Dermis blood vessel endothelial cell (primary cell): ENCODE results near the gene ZNF582. TPM values are rescaled to one million over a fixed set of nuclear protein-coding genes. Genes with fewer than 3 reads are reported as not detected.
"Not testable (repeated sequence)": the region's sequence is repeated elsewhere in the genome, so short reads cannot be mapped to it uniquely, and the experiment has no call there.

Source experiments
- DNase-seq: peaks from one replicate; pipeline ENCODE4 v3.0.0; 2010
- total RNA-seq: library from RNA; depleted of rRNA; stranded (reverse); fragments of >200 nt; gene quantifications from 2 replicates; pipeline ENCODE4 v1.2.3, GENCODE V29; 2014

The ZNF582 gene
- total RNA-seq, 1 donor from 2014 or later, result 2.2 TPM

DNA sequence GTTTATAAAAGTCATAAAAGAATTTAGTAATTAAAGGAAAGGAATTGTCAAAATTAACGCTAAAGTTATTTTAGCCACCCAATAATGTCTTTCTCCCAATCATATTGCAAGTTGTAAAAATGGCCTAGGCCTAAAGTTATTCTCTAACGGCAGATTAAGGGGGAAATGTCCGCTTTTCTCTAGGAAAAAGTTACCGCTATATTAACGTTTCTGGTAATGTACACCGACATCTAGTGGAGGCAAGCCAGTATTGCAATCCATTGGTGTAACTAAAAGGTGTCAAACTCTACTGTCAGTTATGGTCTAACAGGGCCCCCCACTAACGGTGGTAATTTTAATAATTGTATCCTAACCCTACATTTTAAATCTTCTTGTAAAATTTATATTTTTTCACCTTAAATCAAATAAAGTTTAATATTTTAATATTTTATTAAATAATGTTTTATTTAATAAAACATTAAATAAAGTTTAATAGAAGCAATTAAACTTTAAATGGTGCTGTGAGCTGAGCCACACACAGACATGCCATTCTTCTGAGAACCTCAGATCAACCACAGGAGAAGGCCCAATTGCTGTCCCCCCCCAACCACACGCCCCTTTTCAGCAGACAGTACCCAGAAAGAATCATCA, 42.8 kb downstream of the ZNF582 start:
- peak; percentile 70 for DNase-seq

DNA sequence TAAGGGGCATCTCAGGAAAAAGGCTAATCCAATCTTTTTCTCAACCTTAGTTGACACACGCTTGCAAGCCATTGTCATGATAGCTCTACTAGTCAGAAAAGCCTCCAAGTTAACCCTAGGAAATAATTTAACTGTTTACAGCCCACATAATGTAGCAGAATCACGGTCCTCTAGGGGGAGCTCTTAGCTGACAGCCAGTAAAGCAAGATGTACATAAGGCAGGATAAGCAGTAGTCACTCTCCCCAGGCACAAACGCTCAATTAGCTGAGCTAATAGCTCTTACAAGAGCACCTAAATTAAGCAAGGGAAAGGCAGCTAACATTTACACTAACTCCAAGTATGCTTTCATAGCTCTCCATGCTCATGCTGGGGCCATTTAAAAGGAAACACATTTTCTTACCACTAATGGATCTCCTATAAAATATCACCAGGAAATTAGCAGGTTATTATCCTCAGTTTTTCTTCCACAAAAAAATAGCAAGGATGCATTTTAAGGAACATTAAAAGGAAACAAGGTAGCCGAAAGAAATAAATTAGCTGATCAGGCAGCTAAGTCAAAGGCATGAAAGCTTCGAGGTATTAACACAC, 45.0 kb downstream of the ZNF582 start:
- peak; percentile 45 for DNase-seq

DNA sequence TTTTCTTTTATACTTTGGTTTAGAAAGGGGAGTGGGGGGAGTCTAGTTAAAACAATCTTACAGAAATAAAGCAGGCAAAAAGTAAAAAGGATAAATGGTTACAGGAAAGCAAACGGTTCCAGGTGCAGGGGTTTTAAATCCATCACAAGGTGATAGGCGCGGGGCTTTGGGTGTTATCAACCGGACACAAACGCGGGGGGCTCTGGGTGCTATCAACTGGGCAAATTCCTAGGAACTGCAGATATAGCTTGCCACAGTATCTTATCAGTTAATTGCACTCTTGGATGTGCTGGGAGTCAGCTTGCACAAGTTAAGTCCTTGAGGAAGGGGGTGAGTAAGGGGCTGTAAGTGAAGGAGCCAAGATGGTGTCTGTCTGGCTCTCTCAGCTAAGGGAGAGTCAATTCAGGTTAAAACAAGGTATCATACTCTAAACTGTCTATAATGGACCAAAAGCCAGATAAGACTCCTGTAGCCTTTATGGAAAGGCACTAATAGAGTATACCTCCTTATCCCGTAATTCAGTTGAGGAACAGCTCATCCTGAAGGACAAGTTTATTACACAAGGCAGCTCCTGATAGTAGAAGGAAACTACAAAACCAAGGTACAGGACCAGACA, 46.1 kb downstream of the ZNF582 start:
- no peak for DNase-seq

DNA sequence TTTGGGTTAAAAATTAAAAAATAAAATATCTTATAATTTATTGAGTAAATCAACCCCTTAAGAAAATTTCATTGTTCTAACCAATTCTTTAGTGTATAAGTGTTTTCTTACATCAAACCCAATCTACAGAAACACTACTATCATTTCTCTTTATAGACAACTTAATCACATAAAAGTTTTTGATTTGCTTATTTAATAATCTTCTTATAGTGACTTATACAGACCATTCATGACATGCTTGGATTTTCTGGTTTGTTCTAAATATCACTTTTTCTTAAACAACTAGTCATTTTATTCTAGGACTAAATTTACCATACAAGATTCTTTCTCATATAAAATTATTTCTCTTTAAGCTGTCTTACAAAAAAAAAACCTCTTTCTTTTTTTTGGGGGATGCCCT, 51.4 kb downstream of the ZNF582 start:
- no peak for DNase-seq

DNA sequence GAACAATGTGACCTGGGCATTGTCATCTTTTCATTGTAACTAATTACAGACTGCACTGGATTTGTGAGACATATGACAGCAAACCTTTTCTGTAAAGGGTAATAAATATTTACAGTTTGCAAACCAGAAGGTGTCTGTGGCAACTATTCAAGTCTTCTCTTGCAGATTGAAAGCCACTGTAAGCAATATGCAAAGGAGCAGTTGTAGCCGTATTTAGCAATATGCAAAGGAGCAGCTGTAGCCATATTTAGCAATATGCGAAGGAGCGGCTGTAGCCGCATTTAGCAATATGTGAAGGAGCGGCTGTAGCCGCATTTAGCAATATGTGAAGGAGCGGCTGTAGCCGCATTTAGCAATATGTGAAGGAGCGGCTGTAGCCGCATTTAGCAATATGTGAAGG, 54.3 kb downstream of the ZNF582 start:
- DNase-seq, result not testable (repeated sequence)

DNA sequence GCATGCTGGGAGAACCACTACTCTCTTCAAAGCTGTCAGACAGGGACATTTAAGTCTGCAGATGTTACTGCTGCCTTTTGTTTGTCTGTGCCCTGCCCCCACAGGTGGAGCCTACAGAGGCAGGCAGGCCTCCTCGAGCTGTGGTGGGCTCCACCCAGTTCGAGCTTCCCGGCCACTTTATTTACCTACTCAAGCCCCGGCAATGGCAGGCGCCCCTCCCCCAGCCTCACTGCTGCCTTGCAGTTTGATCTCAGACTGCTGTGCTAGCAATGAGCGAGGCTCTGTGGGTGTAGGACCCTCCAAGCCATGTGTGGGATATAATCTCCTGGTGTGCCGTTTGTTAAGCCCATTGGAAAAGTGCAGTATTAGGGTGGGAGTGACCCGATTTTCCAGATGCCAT, 56.3 kb downstream of the ZNF582 start:
- DNase-seq, result not testable (repeated sequence)

DNA sequence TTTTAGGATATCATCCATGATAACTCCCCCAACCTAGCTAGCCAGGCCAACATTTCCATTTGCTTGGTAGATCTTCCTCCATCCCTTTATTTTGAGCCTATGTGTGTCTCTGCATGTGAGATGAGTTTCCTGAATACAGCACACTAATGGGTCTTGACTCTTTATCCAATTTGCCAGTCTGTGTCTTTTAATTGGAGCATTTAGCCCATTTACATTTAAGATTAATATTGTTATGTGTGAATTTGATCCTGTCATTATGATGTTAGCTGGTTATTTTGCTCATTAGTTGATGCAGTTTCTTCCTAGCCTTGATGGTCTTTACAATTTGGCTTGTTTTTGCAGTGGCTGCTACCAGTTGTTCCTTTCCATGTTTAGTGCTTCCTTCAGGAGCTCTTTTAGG, 58.0 kb downstream of the ZNF582 start:
- not testable (repeated sequence) for DNase-seq

DNA sequence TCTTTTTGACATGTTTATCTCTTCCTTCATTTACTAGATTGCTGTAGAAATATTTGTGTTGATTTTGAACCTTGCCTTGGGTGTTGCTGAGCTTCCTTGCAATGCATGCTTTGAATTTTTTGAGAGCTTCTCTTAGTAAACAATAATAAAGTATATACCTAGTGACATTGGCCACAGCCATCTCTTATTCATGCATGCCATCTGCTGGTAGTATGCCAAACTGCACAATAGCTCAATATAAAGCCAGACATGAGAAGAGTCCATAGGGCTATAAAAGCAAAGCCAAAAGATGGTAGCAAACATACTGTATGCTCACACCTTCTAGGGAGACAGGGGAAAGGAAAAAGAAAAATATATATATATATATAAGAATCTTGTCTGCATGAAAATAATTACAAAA, 59.8 kb downstream of the ZNF582 start:
- peak; percentile 83 for DNase-seq

Other genes with a start within 250 kb of the ZNF582 start
- gene GALP, start 217.5 kb downstream of the ZNF582 start, total RNA-seq, result not detected in 2 replicates
- not detected in 2 replicates for gene ZSCAN5B, start 195.8 kb downstream of the ZNF582 start, total RNA-seq
- gene ZSCAN5C, start 191.3 kb downstream of the ZNF582 start, total RNA-seq, result not detected in 2 replicates
- gene EDDM13, start 120.8 kb downstream of the ZNF582 start, total RNA-seq, result 0.79 and 0.85 TPM in 2 replicates
- gene ZSCAN5A, start 78.7 kb downstream of the ZNF582 start, total RNA-seq, result 5.4 and 7.5 TPM in 2 replicates
- 4.0 and 6.6 TPM in 2 replicates for gene ZNF583, start 10.8 kb upstream of the ZNF582 start, total RNA-seq
- gene ZNF667, start 83.8 kb upstream of the ZNF582 start, total RNA-seq, result 2.7 and 3.1 TPM in 2 replicates
- gene ZNF471, start 114.3 kb upstream of the ZNF582 start, total RNA-seq, result 2.4 and 3.2 TPM in 2 replicates
- gene ZFP28, start 145.4 kb upstream of the ZNF582 start, total RNA-seq, result 8.0 and 8.1 TPM in 2 replicates
- 4.1 and 5.2 TPM in 2 replicates for gene ZNF470, start 173.9 kb upstream of the ZNF582 start, total RNA-seq
- 14.7 and 19.1 TPM in 2 replicates for gene ZNF71, start 201.8 kb upstream of the ZNF582 start, total RNA-seq
- gene SMIM17, start 249.6 kb upstream of the ZNF582 start, total RNA-seq, result 0.17 and 0.33 TPM in 2 replicates